Small intestine (tissue), 7 donors: Measurements from ENCODE around the gene RNASE8. TPM values are rescaled to one million over a fixed set of nuclear protein-coding genes. Genes with fewer than 3 reads are reported as not detected.

Experiments used
- DNase-seq, 2 donors: peaks; one replicate each; pipeline versions ENCODE4 v3.0.0 to v3.0.0-alpha.2; 2013
- FAIRE-seq: peaks from 2 replicates; lab custom pipeline; 2012; peaks lifted over from hg19 to GRCh38; lab: Jason Lieb, UNC
- H3K27ac ChIP-seq, 3 donors: one replicate each; pipeline ENCODE4 v1.5.1; 2013; ENCODE audit warnings: low read length in 2 of 3, mild to moderate bottlenecking in 2 of 3, control low read depth in 1 of 3, inconsistent platforms in 1 of 3, low read depth in 1 of 3, moderate library complexity in 1 of 3
- H3K27me3 ChIP-seq, 3 donors: one replicate each; pipeline ENCODE4 v1.6.1; 2013; ENCODE audit warnings: low read length in 3 of 3, inconsistent platforms in 1 of 3; ENCODE audit not compliant: control insufficient read depth in 3 of 3, insufficient read depth in 3 of 3
- H3K36me3 ChIP-seq, 3 donors: one replicate each; pipeline ENCODE4 v1.6.1; 2013; ENCODE audit warnings: low read length in 3 of 3, inconsistent platforms in 1 of 3, low read depth in 1 of 3, mild to moderate bottlenecking in 1 of 3, moderate library complexity in 1 of 3; ENCODE audit not compliant: control insufficient read depth in 3 of 3, insufficient read depth in 2 of 3
- H3K4me1 ChIP-seq, 3 donors: one replicate each; pipeline ENCODE4 v1.6.1; 2013; ENCODE audit warnings: low read length in 2 of 3, inconsistent platforms in 1 of 3, low read depth in 1 of 3, mild to moderate bottlenecking in 1 of 3, moderate library complexity in 1 of 3; ENCODE audit not compliant: control insufficient read depth in 3 of 3, insufficient read depth in 2 of 3
- H3K4me3 ChIP-seq, 3 donors: one replicate each; pipeline ENCODE4 v1.5.1; 2013; ENCODE audit warnings: low read length in 3 of 3, control low read depth in 1 of 3, inconsistent platforms in 1 of 3, low read depth in 1 of 3, mild to moderate bottlenecking in 1 of 3, moderate library complexity in 1 of 3
- H3K9me3 ChIP-seq, 2 donors: one replicate each; pipeline ENCODE4 v1.6.1; 2013; ENCODE audit warnings: low read depth in 1 of 2, low read length in 1 of 2; ENCODE audit not compliant: control insufficient read depth in 2 of 2, insufficient read depth in 1 of 2
- WGBS, 3 donors: extraction: QIAGEN DNeasy Blood & Tissue Kit; methylation state at CpG; one replicate each; pipeline ENCODE4 v1.1.7; 2013; 5-methylcytosine and 5-hydroxymethylcytosine counted together
- polyA plus RNA-seq, 4 donors: library from polyadenylated mRNA; stranded (reverse) in 3 of 4; unstranded in 1 of 4; fragments of 200-250 nt in 3 of 4; fragments of 120-200 nt in 1 of 4; gene quantifications; one replicate each; pipeline versions ENCODE4 v1.2.1 to v1.2.3, GENCODE V29; 2013
- donor health status: healthy with polysubstance abuse.
- donor health status: control.
- donor health status: control.
- donor health status: Bipolar disorder and iron deficiency.
- donor health status: healthy.

The RNASE8 gene
- polyA plus RNA-seq, 4 donors, result not detected

DNA sequence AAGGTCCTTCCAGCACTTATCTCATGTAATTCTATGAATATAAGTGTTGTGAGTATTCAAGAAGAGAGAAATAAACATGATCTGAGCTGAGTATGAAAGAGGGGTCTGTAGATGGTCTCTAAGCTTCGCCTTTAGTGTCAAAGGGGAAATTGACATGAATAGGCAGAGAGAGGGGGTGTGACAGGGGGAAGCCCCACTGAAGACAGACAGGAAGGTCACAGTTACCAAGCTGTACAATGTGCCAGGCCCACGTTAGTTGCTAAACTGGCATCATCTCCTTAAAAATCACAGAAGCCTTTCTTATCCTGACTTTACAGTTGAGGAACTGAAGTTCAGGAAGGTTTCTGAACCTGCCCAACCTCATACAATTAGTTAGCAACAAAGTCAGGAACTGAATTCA lies 20.1 kb downstream of the RNASE8 start:
- no peak overlapping the region for H3K4me3 ChIP-seq
- FAIRE-seq (no peak), DNase-seq (no peak)
- no peaks in the 10 kb centered on the region for H3K4me1 ChIP-seq
- H3K36me3 ChIP-seq, result peaks cover 0 to 88% (median 9%) of the 10 kb centered on the region in 3 donors
- no peaks in the 10 kb centered on the region for H3K9me3 ChIP-seq
- H3K27ac ChIP-seq, result no peak overlapping the region
- H3K27me3 ChIP-seq, result no peaks in the 10 kb centered on the region
- 67 to 95% (median 72%) methylated on average over 2 of the region's 2 CpGs for WGBS, 3 donors

DNA sequence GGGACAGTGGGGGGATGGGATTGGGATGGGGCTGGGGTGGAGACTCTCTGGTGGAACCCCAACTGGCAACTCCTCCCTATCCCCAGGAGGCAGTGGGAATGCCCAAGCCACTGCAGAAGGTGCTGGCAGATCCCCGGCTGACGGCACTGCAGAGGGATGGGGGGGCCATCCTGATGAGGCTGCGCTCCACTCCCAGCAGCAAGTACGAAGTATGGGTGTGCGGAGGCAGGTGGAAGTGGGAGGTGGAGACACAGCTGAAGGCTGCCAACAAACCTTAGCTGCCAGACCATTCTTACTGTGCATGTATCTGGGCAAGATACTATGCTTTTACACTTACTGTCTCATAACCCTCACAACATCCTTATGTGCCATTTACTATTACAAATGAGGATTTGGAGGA lies 20.7 kb downstream of the RNASE8 start:
- no peaks in the 10 kb centered on the region for H3K27me3 ChIP-seq
- no peak overlapping the region for H3K4me3 ChIP-seq
- H3K36me3 ChIP-seq, result peaks cover 0 to 89% (median 9%) of the 10 kb centered on the region in 3 donors
- WGBS, 3 donors, result 91 to 92% (median 91%) methylated on average over 5 of the region's 5 CpGs
- FAIRE-seq (no peak), DNase-seq (no peak)
- no peaks in the 10 kb centered on the region for H3K4me1 ChIP-seq
- H3K27ac ChIP-seq, result no peak overlapping the region
- H3K9me3 ChIP-seq, result no peaks in the 10 kb centered on the region

DNA sequence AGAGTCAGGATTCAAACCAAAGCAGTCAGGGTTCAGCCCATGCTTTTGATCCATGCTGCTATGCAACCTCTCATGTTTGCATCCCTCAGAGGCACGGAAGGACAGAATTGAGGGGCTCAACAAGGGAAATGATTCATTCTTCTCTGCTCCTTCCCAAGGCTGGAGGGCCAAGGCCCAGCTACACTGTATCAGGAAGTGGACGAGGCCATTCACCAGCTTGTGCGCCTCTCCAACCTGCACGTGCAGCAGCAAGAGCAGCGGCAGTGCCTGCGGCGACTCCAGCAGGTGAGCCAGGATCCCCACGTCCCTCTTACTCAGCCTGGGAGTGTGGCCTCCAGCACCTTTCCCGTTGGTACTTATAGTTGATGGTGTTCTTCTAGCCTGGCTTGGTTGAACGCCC lies 21.1 kb downstream of the RNASE8 start:
- no peaks in the 10 kb centered on the region for H3K27me3 ChIP-seq
- DNase-seq, result no peak
- FAIRE-seq, result no peak
- peaks cover 0 to 92% (median 11%) of the 10 kb centered on the region in 3 donors for H3K36me3 ChIP-seq
- H3K4me1 ChIP-seq, result no peaks in the 10 kb centered on the region
- H3K27ac ChIP-seq, result no peak overlapping the region
- WGBS, 3 donors, result 82 to 89% (median 88%) methylated on average over 10 of the region's 10 CpGs
- no peaks in the 10 kb centered on the region for H3K9me3 ChIP-seq
- H3K4me3 ChIP-seq, result no peak overlapping the region

DNA sequence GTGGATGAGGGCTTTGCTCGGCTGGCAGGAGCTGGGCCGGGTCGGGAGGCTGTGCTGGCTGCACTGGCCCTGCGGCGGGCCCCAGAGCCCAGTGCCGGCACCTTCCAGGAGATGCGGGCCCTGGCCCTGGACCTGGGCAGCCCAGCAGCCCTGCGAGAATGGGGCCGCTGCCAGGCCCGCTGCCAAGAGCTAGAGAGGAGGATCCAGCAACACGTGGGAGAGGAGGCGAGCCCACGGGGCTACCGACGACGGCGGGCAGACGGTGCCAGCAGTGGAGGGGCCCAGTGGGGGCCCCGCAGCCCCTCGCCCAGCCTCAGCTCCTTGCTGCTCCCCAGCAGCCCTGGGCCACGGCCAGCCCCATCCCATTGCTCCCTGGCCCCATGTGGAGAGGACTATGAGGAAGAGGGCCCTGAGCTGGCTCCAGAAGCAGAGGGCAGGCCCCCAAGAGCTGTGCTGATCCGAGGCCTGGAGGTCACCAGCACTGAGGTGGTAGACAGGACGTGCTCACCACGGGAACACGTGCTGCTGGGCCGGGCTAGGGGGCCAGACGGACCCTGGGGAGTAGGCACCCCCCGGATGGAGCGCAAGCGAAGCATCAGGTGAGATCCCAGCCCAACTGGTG lies 24.0 kb downstream of the RNASE8 start:
- DNase-seq (no peak), FAIRE-seq (no peak)
- H3K27ac ChIP-seq, result no peak overlapping the region
- H3K27me3 ChIP-seq, result no peaks in the 10 kb centered on the region
- peaks cover 0 to 16% (median 3%) of the 10 kb centered on the region in 3 donors for H3K4me1 ChIP-seq
- H3K4me3 ChIP-seq, result no peak overlapping the region
- H3K36me3 ChIP-seq, result peaks cover 0 to 82% (median 10%) of the 10 kb centered on the region in 3 donors
- WGBS, 3 donors, result 87 to 92% (median 89%) methylated on average over 16 to 30 of the region's 30 CpGs
- H3K9me3 ChIP-seq, result no peaks in the 10 kb centered on the region

DNA sequence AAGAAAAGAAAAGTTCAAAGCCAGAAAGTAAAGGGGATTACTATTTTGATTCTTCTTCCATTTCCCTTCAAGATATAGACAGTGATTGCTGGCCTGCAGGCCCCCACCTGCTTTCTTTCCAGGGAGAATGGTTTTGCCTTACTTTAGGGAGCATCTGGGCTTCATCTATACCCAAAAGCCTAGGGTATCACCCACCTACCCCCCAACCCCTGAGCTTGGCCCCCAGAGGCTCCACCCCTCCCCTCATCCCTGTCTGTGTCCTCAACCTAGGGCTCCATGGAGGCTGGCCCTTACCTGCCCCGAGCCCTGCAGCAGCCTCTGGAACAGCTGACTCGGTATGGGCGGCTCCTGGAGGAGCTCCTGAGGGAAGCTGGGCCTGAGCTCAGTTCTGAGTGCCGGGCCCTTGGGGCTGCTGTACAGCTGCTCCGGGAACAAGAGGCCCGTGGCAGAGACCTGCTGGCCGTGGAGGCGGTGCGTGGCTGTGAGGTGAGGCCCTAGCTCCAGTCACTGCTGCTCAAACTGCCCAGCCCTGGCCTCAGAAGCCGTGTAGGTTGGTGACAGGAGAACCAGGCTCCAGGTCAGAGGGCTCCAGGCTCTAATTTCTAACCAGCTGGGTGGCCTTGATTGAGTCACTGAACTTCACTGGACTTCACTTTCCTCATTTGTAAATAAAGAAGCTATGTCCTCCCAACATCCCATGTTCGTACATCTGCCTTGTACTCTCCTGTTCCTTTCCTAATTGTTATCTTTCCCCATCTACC lies 26.1 kb downstream of the RNASE8 start:
- Histone ChIP-seq H3K9me3 (no peaks in the 10 kb centered on the region), H3K27ac (no peak overlapping the region), H3K4me3 (no peak overlapping the region), H3K4me1 (peaks cover 0 to 16% (median 3%) of the 10 kb centered on the region in 3 donors), H3K36me3 (peaks cover 0 to 83% (median 10%) of the 10 kb centered on the region in 3 donors), H3K27me3 (no peaks in the 10 kb centered on the region)
- DNase-seq (no peak), FAIRE-seq (no peak)
- WGBS, 3 donors, result 85 to 89% (median 85%) methylated on average over 11 of the region's 11 CpGs

DNA sequence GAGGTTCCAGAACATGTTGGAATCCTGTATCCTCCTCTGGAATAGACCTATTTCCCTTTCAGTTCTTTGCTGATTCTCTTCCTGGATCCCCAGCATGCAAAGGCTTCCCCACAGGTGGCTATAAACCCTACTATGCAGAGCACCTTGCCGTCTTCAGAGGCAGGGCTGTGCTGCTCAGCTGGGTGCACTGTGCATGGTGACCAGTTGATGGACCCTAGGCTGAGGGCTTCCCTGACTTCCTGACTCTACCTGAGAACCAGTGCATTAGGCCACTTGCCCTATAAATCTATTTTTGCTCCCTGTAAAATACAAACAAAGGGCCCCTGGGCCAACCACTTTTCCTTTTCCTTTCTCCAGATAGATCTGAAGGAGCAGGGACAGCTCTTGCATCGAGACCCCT lies 26.8 kb downstream of the RNASE8 start:
- no peaks in the 10 kb centered on the region for H3K27me3 ChIP-seq
- H3K9me3 ChIP-seq, result no peaks in the 10 kb centered on the region
- FAIRE-seq, result no peak
- peaks cover 0 to 16% (median 3%) of the 10 kb centered on the region in 3 donors for H3K4me1 ChIP-seq
- 68 to 80% (median 73%) methylated on average over 2 of the region's 2 CpGs for WGBS, 3 donors
- peaks cover 4 to 81% (median 10%) of the 10 kb centered on the region in 3 donors for H3K36me3 ChIP-seq
- no peak overlapping the region for H3K4me3 ChIP-seq
- no peak for DNase-seq
- H3K27ac ChIP-seq, result no peak overlapping the region

DNA sequence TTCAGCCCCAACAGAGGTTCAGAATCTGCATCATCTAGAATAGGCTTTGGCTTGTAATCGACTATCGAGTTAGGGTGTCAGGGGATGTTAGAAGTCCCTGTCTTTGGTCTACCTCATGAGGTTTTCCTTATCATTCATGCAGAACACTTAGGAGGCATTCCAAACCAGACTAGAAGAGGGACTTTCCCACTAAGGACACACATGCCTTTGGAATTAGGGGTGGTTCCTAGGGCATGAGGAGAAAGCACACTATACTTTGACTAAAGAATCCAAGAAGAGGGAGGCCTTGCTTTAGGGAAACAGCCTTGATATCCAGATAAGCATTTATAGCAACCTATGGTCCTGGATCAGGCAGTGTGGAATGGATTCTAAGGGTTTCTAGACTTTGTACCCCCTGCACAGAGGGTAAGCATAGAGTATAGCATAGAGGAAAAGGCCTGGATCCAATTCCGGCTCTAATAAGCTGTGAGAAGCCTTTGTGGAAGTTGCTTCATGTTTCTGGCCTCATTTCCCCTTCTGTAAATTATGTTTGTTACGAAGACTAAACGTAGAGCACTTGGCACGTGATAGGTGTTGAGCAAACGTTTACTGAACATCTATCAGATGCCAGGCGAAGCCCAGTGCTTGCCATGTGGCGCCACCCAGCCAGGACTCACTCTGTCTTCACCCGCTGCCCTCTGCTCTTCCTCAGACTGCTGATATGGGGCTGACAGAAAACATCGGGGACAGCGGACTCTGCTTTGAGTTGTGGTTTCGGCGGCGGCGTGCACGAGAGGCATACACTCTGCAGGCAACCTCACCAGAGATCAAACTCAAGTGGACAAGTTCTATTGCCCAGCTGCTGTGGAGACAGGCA lies 27.6 kb downstream of the RNASE8 start:
- Histone ChIP-seq H3K27ac (peak overlapping the region in 1 of 3 donors; percentile 10), H3K4me1 (peaks cover 0 to 16% (median 3%) of the 10 kb centered on the region in 3 donors), H3K36me3 (peaks cover 4 to 84% (median 10%) of the 10 kb centered on the region in 3 donors), H3K9me3 (no peaks in the 10 kb centered on the region), H3K27me3 (no peaks in the 10 kb centered on the region), H3K4me3 (no peak overlapping the region)
- peak; percentile 67 to 69 for DNase-seq
- 61 to 72% (median 62%) methylated on average over 17 of the region's 17 CpGs for WGBS, 3 donors
- no peak for FAIRE-seq

DNA sequence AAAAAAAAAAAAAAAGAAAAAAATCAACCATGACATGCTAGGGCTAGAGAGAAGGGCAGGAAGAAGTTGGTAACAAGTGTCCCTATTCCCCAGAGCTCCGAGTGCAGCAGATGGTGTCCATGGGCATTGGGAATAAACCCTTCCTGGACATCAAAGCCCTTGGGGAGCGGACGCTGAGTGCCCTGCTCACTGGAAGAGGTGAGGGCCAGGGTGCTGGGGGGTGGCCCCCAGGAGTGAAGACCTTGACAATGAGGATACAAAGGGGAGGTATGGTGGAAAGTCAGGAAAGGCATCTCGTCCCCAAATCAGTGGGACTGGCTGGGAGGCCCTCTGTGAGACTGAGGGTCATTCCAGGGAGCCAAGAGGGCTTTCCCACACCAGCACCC lies 29.3 kb downstream of the RNASE8 start:
- DNase-seq (no peak), FAIRE-seq (no peak)
- 88 to 97% (median 89%) methylated on average over 4 of the region's 4 CpGs for WGBS, 3 donors
- no peak overlapping the region for H3K4me3 ChIP-seq
- H3K4me1 ChIP-seq, result peaks cover 0 to 16% (median 3%) of the 10 kb centered on the region in 3 donors
- peak overlapping the region in 1 of 3 donors; percentile 26 for H3K27ac ChIP-seq
- H3K9me3 ChIP-seq, result no peaks in the 10 kb centered on the region
- H3K36me3 ChIP-seq, result peaks cover 4 to 84% (median 7%) of the 10 kb centered on the region in 3 donors
- no peaks in the 10 kb centered on the region for H3K27me3 ChIP-seq
